ENCODE results near the gene MZT2B. TPM values are rescaled to one million over a fixed set of nuclear protein-coding genes. Genes with fewer than 3 reads are reported as not detected.
"Not testable (repeated sequence)": the region's sequence is repeated elsewhere in the genome, so short reads cannot be mapped to it uniquely, and the experiment has no call there.

Gene MZT2B
- total RNA-seq, 2 experiments from 2014 or later = 474 to 617 TPM

- H3K27ac ChIP-seq (ENCODE audit: low read depth, low read length, poor library complexity, severe bottlenecking) = no peak overlapping the region
- H3K4me1 ChIP-seq (ENCODE audit: insufficient read depth, low read length, poor library complexity, severe bottlenecking) = peaks cover 10% of the 10 kb centered on the region
- ChIA-PET POLR2A (no interaction called here), CTCF (ENCODE audit: unreplicated experiment) (no interaction called here)
- no peak for DNase-seq (ENCODE audit: low spot score)
- no peaks in the 10 kb centered on the region for H3K79me2 ChIP-seq (ENCODE audit: insufficient read depth, low read depth, low read length)
- no peaks in the 10 kb centered on the region for H4K20me1 ChIP-seq (ENCODE audit: insufficient read depth, low read length)
- no peaks in the 10 kb centered on the region for H3K9me3 ChIP-seq (ENCODE audit: low read length)
- H3K4me2 ChIP-seq (ENCODE audit: low read length) = no peak overlapping the region
- no peak for TF ChIP-seq CTCF (conservative IDR thresholded peaks at IDR 0.05; ENCODE audit: low read length)
- intact Hi-C loops (cut with micrococcal nuclease; ENCODE audit: unreplicated experiment) = no loop called here
- no TSS peak for BruUV-seq (replicated peaks)
- no peak overlapping the region for H2AFZ ChIP-seq (ENCODE audit: low read length)
- peaks cover 57% of the 10 kb centered on the region for H3K36me3 ChIP-seq (ENCODE audit: insufficient read depth, low read length)
- no peaks in the 10 kb centered on the region for H3K9me2 ChIP-seq (ENCODE audit: insufficient read depth, low read length)
- no peak overlapping the region for H3K4me3 ChIP-seq (ENCODE audit: low read depth, low read length, poor library complexity, severe bottlenecking)
Observed at GRCh38 chr2:130162968-130163367, 19.1 kb upstream of the MZT2B start.

GRCh38 chr2:130165293-130166016 is 16.6 kb upstream of the MZT2B start:
- DNase-seq (ENCODE audit: low spot score) = no peak
- Histone ChIP-seq H3K27ac (ENCODE audit: low read depth, low read length, poor library complexity, severe bottlenecking) (no peak overlapping the region), H3K9me2 (ENCODE audit: insufficient read depth, low read length) (no peaks in the 10 kb centered on the region), H3K9me3 (ENCODE audit: low read length) (no peaks in the 10 kb centered on the region), H3K36me3 (ENCODE audit: insufficient read depth, low read length) (peaks cover 70% of the 10 kb centered on the region), H3K4me3 (ENCODE audit: low read depth, low read length, poor library complexity, severe bottlenecking) (no peak overlapping the region), H3K79me2 (ENCODE audit: insufficient read depth, low read depth, low read length) (no peaks in the 10 kb centered on the region), H3K4me2 (ENCODE audit: low read length) (no peak overlapping the region), H3K4me1 (ENCODE audit: insufficient read depth, low read length, poor library complexity, severe bottlenecking) (no peaks in the 10 kb centered on the region), H4K20me1 (ENCODE audit: insufficient read depth, low read length) (no peaks in the 10 kb centered on the region), H2AFZ (ENCODE audit: low read length) (no peak overlapping the region)
- ChIA-PET CTCF (ENCODE audit: unreplicated experiment) (no interaction called here), POLR2A (no interaction called here)
- intact Hi-C loops (cut with micrococcal nuclease; ENCODE audit: unreplicated experiment) = no loop called here
- TF ChIP-seq EZH2phosphoT487 (IDR thresholded peaks at IDR 0.05; ENCODE audit: borderline replicate concordance, low read depth, low read length) (no peak), CTCF (conservative IDR thresholded peaks at IDR 0.05; ENCODE audit: low read length) (no peak)
- BruUV-seq (replicated peaks) = no TSS peak

- H3K9me2 ChIP-seq (ENCODE audit: insufficient read depth, low read length); DNase-seq (ENCODE audit: low spot score); POLR2A ChIA-PET; BruUV-seq (replicated peaks); H3K4me2 ChIP-seq (ENCODE audit: low read length); H2AFZ ChIP-seq (ENCODE audit: low read length); H3K4me1 ChIP-seq (ENCODE audit: insufficient read depth, low read length, poor library complexity, severe bottlenecking); H3K9me3 ChIP-seq (ENCODE audit: low read length); H3K79me2 ChIP-seq (ENCODE audit: insufficient read depth, low read depth, low read length); intact Hi-C loops (cut with micrococcal nuclease; ENCODE audit: unreplicated experiment); H4K20me1 ChIP-seq (ENCODE audit: insufficient read depth, low read length); CTCF ChIA-PET (ENCODE audit: unreplicated experiment); H3K27ac ChIP-seq (ENCODE audit: low read depth, low read length, poor library complexity, severe bottlenecking); H3K4me3 ChIP-seq (ENCODE audit: low read depth, low read length, poor library complexity, severe bottlenecking): not testable (repeated sequence)
- H3K36me3 ChIP-seq (ENCODE audit: insufficient read depth, low read length) = peaks cover 80% of the 10 kb centered on the region
Observed at GRCh38 chr2:130166611-130167010, 15.5 kb upstream of the MZT2B start.

GRCh38 chr2:130169163-130169562 is 12.9 kb upstream of the MZT2B start:
- CTCF ChIA-PET (ENCODE audit: unreplicated experiment); H3K9me3 ChIP-seq (ENCODE audit: low read length); DNase-seq (ENCODE audit: low spot score); H4K20me1 ChIP-seq (ENCODE audit: insufficient read depth, low read length); H3K27ac ChIP-seq (ENCODE audit: low read depth, low read length, poor library complexity, severe bottlenecking); BruUV-seq (replicated peaks); H3K9me2 ChIP-seq (ENCODE audit: insufficient read depth, low read length); H3K79me2 ChIP-seq (ENCODE audit: insufficient read depth, low read depth, low read length); H3K4me2 ChIP-seq (ENCODE audit: low read length); H3K4me3 ChIP-seq (ENCODE audit: low read depth, low read length, poor library complexity, severe bottlenecking); intact Hi-C loops (cut with micrococcal nuclease; ENCODE audit: unreplicated experiment); H3K4me1 ChIP-seq (ENCODE audit: insufficient read depth, low read length, poor library complexity, severe bottlenecking); H2AFZ ChIP-seq (ENCODE audit: low read length): not testable (repeated sequence)
- peaks cover 92% of the 10 kb centered on the region for H3K36me3 ChIP-seq (ENCODE audit: insufficient read depth, low read length)
- POLR2A ChIA-PET = interaction anchor here (0.7 kb wide), 1 partner anchor 173 kb away, joined by 3 read pairs; no protein-coding TSS in a partner anchor
